Esophagus squamous epithelium (tissue), 5 donors: ENCODE data around the gene ADPRHL1. TPM values are rescaled to one million over a fixed set of nuclear protein-coding genes. Genes with fewer than 3 reads are reported as not detected.

Experiments used
- DNase-seq: peaks from one replicate; lab custom pipeline; 2025; lab: John Stamatoyannopoulos, UW
- H3K27ac ChIP-seq, 4 donors: fragments of 200-600 bp; sonication (generic); one replicate each; pipeline ENCODE4 v1.5.1; 2016 to 2019; ENCODE audit warnings: mild to moderate bottlenecking in 1 of 4
- H3K27me3 ChIP-seq, 4 donors: fragments of 200-600 bp; sonication (generic); 1 replicate in 3 of 4; 2 replicates in 1 of 4; pipeline versions ENCODE4 v1.5.1 to v1.6.0; 2017 to 2021; ENCODE audit warnings: antibody characterized with exemption in 1 of 4
- H3K36me3 ChIP-seq, 3 donors: fragments of 200-600 bp; sonication (generic); one replicate each; pipeline ENCODE4 v1.5.1; 2016 to 2019
- H3K4me1 ChIP-seq, 3 donors: fragments of 200-600 bp; sonication (generic); one replicate each; pipeline ENCODE4 v1.5.1; 2017 to 2019
- H3K4me3 ChIP-seq, 4 donors: fragments of 200-600 bp; sonication (generic); 1 replicate in 3 of 4; 2 replicates in 1 of 4; pipeline ENCODE4 v1.5.1; 2016 to 2019; ENCODE audit warnings: mild to moderate bottlenecking in 2 of 4, moderate library complexity in 1 of 4
- H3K9me3 ChIP-seq, 3 donors: fragments of 200-600 bp; sonication (generic); one replicate each; pipeline ENCODE4 v1.5.1; 2016 to 2019
- POLR2A ChIP-seq, 4 donors: fragments of 450-650 bp; IDR thresholded peaks; one replicate each; pipeline ENCODE4 v1.6.1; 2017; ENCODE audit warnings: antibody characterized with exemption in 4 of 4, mild to moderate bottlenecking in 4 of 4, moderate library complexity in 3 of 4
- WGBS, 2 donors: methylation state at CpG; one replicate each; pipeline ENCODE4 v1.1.5; 2018; 5-methylcytosine and 5-hydroxymethylcytosine counted together
- intact Hi-C: fragments of 100-400 bp; cut with DNase I; formaldehyde crosslinking; loops from one replicate; pipeline ENCODE4 v1.15.0; 2022
- total RNA-seq, 4 donors: library from RNA; depleted of rRNA; stranded (reverse); fragments of >200 nt; gene quantifications; one replicate each; pipeline ENCODE4 v1.1.0, GENCODE V29; 2016
- TF ChIP-seq, protein P1 (sequence below), 6 experiments: fragments of 450-650 bp in 4 of 6; fragments of 200-600 bp in 2 of 6; sonication (generic) in 2 of 6; IDR thresholded peaks; one replicate each; pipeline ENCODE4 v1.5.1; 2016 to 2019; ENCODE audit warnings: antibody characterized with exemption in 6 of 6, mild to moderate bottlenecking in 4 of 6, moderate library complexity in 4 of 6
- donor health status: DM: yes; HTN: yes; CAD: no.

The ADPRHL1 gene
- total RNA-seq, 4 donors from 2014 or later: 0.31 to 3.5 (median 2.2) TPM

DNA sequence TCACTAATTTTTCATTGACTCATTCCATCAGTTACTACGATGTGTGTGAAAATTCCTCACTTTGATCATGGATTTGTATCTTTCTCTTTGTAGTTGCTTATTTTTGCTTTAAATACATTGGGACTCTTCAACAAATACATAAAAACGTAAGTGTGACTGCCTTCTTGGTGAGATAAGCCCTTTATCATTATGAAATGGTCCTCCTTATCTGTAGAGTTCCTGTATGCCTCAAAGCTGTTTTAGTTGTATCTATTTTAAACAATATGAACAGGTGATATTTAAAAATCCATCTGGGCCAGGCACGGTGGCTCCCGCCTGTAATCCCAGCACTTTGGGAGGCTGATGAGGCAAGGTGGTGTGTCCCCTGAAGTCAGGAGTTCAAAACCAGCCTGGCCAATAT, 25.9 kb upstream of the ADPRHL1 start:
- 76 to 91% methylated on average over 4 of the region's 4 CpGs for WGBS, 2 donors
- no peak for DNase-seq
- no peak for TF ChIP-seq POLR2A (IDR thresholded peaks at IDR 0.05)
- TF ChIP-seq, protein P1, sequence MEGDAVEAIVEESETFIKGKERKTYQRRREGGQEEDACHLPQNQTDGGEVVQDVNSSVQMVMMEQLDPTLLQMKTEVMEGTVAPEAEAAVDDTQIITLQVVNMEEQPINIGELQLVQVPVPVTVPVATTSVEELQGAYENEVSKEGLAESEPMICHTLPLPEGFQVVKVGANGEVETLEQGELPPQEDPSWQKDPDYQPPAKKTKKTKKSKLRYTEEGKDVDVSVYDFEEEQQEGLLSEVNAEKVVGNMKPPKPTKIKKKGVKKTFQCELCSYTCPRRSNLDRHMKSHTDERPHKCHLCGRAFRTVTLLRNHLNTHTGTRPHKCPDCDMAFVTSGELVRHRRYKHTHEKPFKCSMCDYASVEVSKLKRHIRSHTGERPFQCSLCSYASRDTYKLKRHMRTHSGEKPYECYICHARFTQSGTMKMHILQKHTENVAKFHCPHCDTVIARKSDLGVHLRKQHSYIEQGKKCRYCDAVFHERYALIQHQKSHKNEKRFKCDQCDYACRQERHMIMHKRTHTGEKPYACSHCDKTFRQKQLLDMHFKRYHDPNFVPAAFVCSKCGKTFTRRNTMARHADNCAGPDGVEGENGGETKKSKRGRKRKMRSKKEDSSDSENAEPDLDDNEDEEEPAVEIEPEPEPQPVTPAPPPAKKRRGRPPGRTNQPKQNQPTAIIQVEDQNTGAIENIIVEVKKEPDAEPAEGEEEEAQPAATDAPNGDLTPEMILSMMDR (IDR thresholded peaks at IDR 0.05): no peak

DNA sequence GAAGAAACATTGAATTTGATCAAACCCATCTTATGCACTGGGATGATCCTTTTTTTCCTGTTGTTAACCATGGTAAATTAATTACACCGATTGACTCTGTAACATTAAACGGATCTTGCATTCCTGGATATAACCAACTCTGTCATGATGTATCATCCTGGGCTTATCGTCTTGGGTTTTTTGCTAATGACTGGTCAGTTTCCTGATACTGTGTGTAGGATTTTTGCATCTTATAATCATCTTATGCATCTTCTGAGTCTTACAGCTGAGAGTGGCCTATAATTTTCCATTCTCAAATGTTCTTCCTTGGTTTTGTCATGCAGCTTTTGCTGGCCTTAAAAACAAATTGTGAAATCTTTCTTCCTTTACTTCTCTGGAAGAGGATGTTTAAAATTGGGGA, 24.4 kb upstream of the ADPRHL1 start:
- intact Hi-C loops: no loop called here
- DNase-seq: no peak
- TF ChIP-seq, protein P1 (IDR thresholded peaks at IDR 0.05): no peak
- TF ChIP-seq POLR2A (IDR thresholded peaks at IDR 0.05): no peak
- WGBS, 2 donors: 94 to 98% methylated on average over 3 of the region's 3 CpGs
- H3K27ac ChIP-seq: no peak overlapping the region
- H3K4me1 ChIP-seq: peaks cover 0 to 6% (median 0%) of the 10 kb centered on the region in 3 donors
- no peaks in the 10 kb centered on the region for H3K27me3 ChIP-seq
- H3K36me3 ChIP-seq: peaks cover 0 to 78% (median 7%) of the 10 kb centered on the region in 3 donors
- no peak overlapping the region for H3K4me3 ChIP-seq
- H3K9me3 ChIP-seq: no peaks in the 10 kb centered on the region

More for the DNA sequence above, 25.9 kb upstream of the ADPRHL1 start:
- Histone ChIP-seq H3K9me3 (no peaks in the 10 kb centered on the region), H3K4me1 (peaks cover 0 to 19% (median 0%) of the 10 kb centered on the region in 3 donors), H3K27ac (no peak overlapping the region), H3K36me3 (peaks cover 0 to 77% (median 7%) of the 10 kb centered on the region in 3 donors), H3K27me3 (no peaks in the 10 kb centered on the region), H3K4me3 (no peak overlapping the region)
- intact Hi-C loops: no loop called here

DNA sequence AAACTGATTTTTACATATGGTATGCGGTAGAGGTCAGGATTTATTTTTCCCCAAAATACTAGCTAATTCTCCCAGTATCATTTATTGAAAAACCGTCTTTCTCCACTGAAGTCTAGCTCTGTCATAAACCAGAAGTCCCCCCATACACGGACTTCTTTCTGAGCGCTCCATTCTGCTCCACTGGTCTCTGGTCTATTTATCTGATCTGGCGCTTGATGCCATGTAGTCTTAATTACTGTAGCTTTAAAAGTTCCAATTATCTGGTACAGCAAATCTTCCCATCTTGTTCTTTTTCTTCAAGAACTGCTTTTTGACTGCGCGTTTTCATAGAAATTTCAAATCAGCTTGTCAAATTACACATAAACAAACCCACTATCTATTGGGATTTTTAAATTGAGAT, 23.5 kb upstream of the ADPRHL1 start:
- H3K36me3 ChIP-seq: peaks cover 0 to 87% (median 7%) of the 10 kb centered on the region in 3 donors
- 95 to 96% methylated on average over 7 of the region's 7 CpGs for WGBS, 2 donors
- H3K9me3 ChIP-seq: no peaks in the 10 kb centered on the region
- no peaks in the 10 kb centered on the region for H3K27me3 ChIP-seq
- H3K4me3 ChIP-seq: no peak overlapping the region
- H3K27ac ChIP-seq: no peak overlapping the region
- TF ChIP-seq, protein P1 (IDR thresholded peaks at IDR 0.05): no peak
- no peak for TF ChIP-seq POLR2A (IDR thresholded peaks at IDR 0.05)
- H3K4me1 ChIP-seq: no peaks in the 10 kb centered on the region
- DNase-seq: no peak
- intact Hi-C loops: no loop called here

DNA sequence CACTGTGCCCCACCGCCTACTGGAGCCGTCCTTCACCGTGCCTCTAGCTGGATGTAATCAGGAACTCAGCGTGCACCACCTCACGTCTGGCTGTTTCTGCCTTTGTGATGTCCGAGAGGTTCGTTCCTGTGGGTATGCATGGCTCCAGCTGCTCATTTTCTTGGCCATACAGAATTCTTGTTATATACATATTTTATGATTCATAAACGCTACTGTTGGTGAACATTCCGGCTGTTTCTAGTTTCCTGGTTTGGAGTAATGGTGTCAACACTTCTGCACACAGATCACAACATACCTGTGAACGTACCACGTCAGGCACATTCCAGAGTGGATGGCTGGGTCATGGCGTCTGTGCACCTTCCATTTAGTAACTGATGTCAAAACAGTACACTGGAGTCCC, 22.6 kb upstream of the ADPRHL1 start:
- no peak for DNase-seq
- Histone ChIP-seq H3K9me3 (no peaks in the 10 kb centered on the region), H3K27ac (no peak overlapping the region), H3K36me3 (peaks cover 0 to 90% (median 7%) of the 10 kb centered on the region in 3 donors), H3K4me1 (no peaks in the 10 kb centered on the region), H3K27me3 (no peaks in the 10 kb centered on the region), H3K4me3 (no peak overlapping the region)
- intact Hi-C loops: no loop called here
- 95 to 98% methylated on average over 12 of the region's 12 CpGs for WGBS, 2 donors
- no peak for TF ChIP-seq POLR2A (IDR thresholded peaks at IDR 0.05)
- TF ChIP-seq, protein P1 (IDR thresholded peaks at IDR 0.05): no peak

DNA sequence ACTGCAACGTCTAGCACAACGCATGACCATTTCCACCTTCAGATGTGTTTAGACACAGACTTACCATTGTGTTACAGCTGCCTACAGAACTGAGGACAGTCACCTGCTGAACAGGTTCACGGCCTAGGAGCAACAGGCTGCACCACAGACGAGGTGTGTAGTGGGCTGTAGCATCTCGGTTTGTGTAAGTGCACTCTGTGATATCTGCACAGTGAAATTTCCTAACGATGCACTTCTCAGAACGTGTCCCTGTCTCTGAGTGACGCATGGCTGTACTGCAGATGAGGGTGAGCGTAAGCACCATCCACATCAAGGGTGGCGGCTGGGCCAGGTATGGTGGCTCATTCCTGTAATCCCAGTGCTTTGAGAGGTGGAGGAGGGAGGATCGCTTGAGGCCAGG, 22.0 kb upstream of the ADPRHL1 start:
- H3K27ac ChIP-seq: no peak overlapping the region
- DNase-seq: no peak
- WGBS, 2 donors: 88 to 89% methylated on average over 11 of the region's 11 CpGs
- H3K9me3 ChIP-seq: no peaks in the 10 kb centered on the region
- H3K4me1 ChIP-seq: no peaks in the 10 kb centered on the region
- peaks cover 0 to 86% (median 7%) of the 10 kb centered on the region in 3 donors for H3K36me3 ChIP-seq
- H3K27me3 ChIP-seq: no peaks in the 10 kb centered on the region
- H3K4me3 ChIP-seq: no peak overlapping the region
- intact Hi-C loops: no loop called here
- no peak for TF ChIP-seq POLR2A (IDR thresholded peaks at IDR 0.05)
- TF ChIP-seq, protein P1 (IDR thresholded peaks at IDR 0.05): no peak
